Panc1 (cell line): ENCODE measurements around the gene RBMX2.

ENCODE experiments used
- CTCF ChIP-seq: fragments of 450-650 bp; IDR thresholded peaks from 2 replicates; pipeline ENCODE4 v1.5.1; 2017; ENCODE audit warnings: mild to moderate bottlenecking
- POLR2AphosphoS5 ChIP-seq: IDR thresholded peaks from 2 replicates; pipeline ENCODE4 v1.6.1; 2012; ENCODE audit warnings: mild to moderate bottlenecking, low read depth, low read length, moderate library complexity
- REST ChIP-seq, 2 experiments: IDR thresholded peaks; 2 replicates each; pipeline ENCODE4 v1.6.1; 2011 to 2012; ENCODE audit warnings: low read depth in 2 of 2, control low read depth in 1 of 2, low read length in 1 of 2, mild to moderate bottlenecking in 1 of 2, moderate library complexity in 1 of 2; ENCODE audit not compliant: insufficient read depth in 1 of 2
- SIN3A ChIP-seq: IDR thresholded peaks from 2 replicates; pipeline ENCODE4 v1.6.1; 2012; ENCODE audit warnings: low read depth, mild to moderate bottlenecking, low read length, moderate library complexity, borderline replicate concordance; ENCODE audit not compliant: insufficient read depth
- TCF7L2 ChIP-seq: IDR thresholded peaks from 2 replicates; pipeline ENCODE4 v1.6.1; 2011; ENCODE audit warnings: mild to moderate bottlenecking, low read depth, low read length, inconsistent platforms

- TF ChIP-seq CTCF (no peak), POLR2AphosphoS5 (no peak), REST (IDR thresholded peaks at IDR 0.05; ENCODE audit: insufficient read depth in 1 of 2, low read depth in 2 of 2, low read length in 1 of 2) (no peak), SIN3A (no peak; the same call in 1 of the 2 replicates), TCF7L2 (no peak)
These were observed 459 bp downstream of the RBMX2 start for GRCh38 chrX:130402208-130402684.
